Liver (tissue), 9 donors: ENCODE results near the gene DUSP23. TPM values are rescaled to one million over a fixed set of nuclear protein-coding genes. Genes with fewer than 3 reads are reported as not detected.

Experiments
- DNase-seq: peaks from one replicate; pipeline ENCODE4 v3.0.0-alpha.2; 2017; ENCODE audit warnings: low spot score
- H3K27ac ChIP-seq, 2 donors: one replicate each; pipeline ENCODE4 v1.7.0; 2013; ENCODE audit warnings: inconsistent platforms in 2 of 2, low read length in 2 of 2, control low read depth in 1 of 2, low read depth in 1 of 2, mild to moderate bottlenecking in 1 of 2
- H3K27me3 ChIP-seq, 4 donors: one replicate each; pipeline versions ENCODE4 v1.6.1 to v1.7.0; 2013; ENCODE audit warnings: low read length in 3 of 4, inconsistent platforms in 1 of 4, mild to moderate bottlenecking in 1 of 4, moderate library complexity in 1 of 4; ENCODE audit not compliant: control insufficient read depth in 4 of 4, insufficient read depth in 4 of 4
- H3K36me3 ChIP-seq, 4 donors: one replicate each; pipeline versions ENCODE4 v1.6.1 to v1.7.0; 2013; ENCODE audit warnings: low read length in 3 of 4, mild to moderate bottlenecking in 3 of 4, low read depth in 1 of 4, moderate library complexity in 1 of 4; ENCODE audit not compliant: control insufficient read depth in 4 of 4, insufficient read depth in 3 of 4
- H3K4me1 ChIP-seq, 4 donors: one replicate each; pipeline versions ENCODE4 v1.6.1 to v1.7.0; 2013; ENCODE audit warnings: low read length in 3 of 4, mild to moderate bottlenecking in 3 of 4, moderate library complexity in 1 of 4; ENCODE audit not compliant: control insufficient read depth in 4 of 4, insufficient read depth in 4 of 4
- H3K4me3 ChIP-seq, 3 donors: one replicate each; pipeline versions ENCODE4 v1.6.1 to v1.7.0; 2013; ENCODE audit warnings: low read length in 3 of 3, control low read depth in 1 of 3, low read depth in 1 of 3, mild to moderate bottlenecking in 1 of 3
- H3K9ac ChIP-seq, 2 donors: one replicate each; pipeline ENCODE4 v1.7.0; 2013; ENCODE audit warnings: low read length in 2 of 2, mild to moderate bottlenecking in 2 of 2, moderate library complexity in 2 of 2, control low read depth in 1 of 2, low read depth in 1 of 2
- H3K9me3 ChIP-seq, 4 donors: one replicate each; pipeline versions ENCODE4 v1.6.1 to v1.7.0; 2013; ENCODE audit warnings: low read length in 3 of 4; ENCODE audit not compliant: control insufficient read depth in 4 of 4
- ATF3 ChIP-seq: IDR thresholded peaks from 2 replicates; pipeline ENCODE4 v1.6.1; 2016; ENCODE audit warnings: antibody characterized with exemption
- CTCF ChIP-seq: fragments of 150-350 bp; IDR thresholded peaks from 2 replicates; pipeline ENCODE4 v1.5.1; 2017; ENCODE audit warnings: improper control_type of control experiment, low read depth, low read length; ENCODE audit not compliant: missing input control
- EGR1 ChIP-seq, 2 donors: IDR thresholded peaks; 2 replicates each; pipeline ENCODE4 v1.6.1; 2016 to 2018; ENCODE audit warnings: antibody characterized with exemption in 2 of 2, low read depth in 2 of 2
- FOXA1 ChIP-seq: IDR thresholded peaks from 2 replicates; pipeline ENCODE4 v1.6.1; 2016; ENCODE audit warnings: antibody characterized with exemption
- FOXA2 ChIP-seq: IDR thresholded peaks from 2 replicates; pipeline ENCODE4 v1.6.1; 2016; ENCODE audit warnings: antibody characterized with exemption
- GABPA ChIP-seq, 2 donors: IDR thresholded peaks in 1 of 2; conservative IDR thresholded peaks in 1 of 2; 2 replicates each; pipeline ENCODE4 v1.6.1; 2016; ENCODE audit warnings: antibody characterized with exemption in 2 of 2, mild to moderate bottlenecking in 1 of 2, moderate library complexity in 1 of 2
- HNF4A ChIP-seq, 2 donors: conservative IDR thresholded peaks; 2 replicates each; pipeline ENCODE4 v1.6.1; 2016; ENCODE audit warnings: antibody characterized with exemption in 2 of 2, mild to moderate bottlenecking in 2 of 2
- HNF4G ChIP-seq: IDR thresholded peaks from 2 replicates; pipeline ENCODE4 v1.6.1; 2016; ENCODE audit warnings: antibody characterized with exemption
- JUND ChIP-seq, 2 donors: IDR thresholded peaks; 2 replicates each; pipeline ENCODE4 v1.6.1; 2016; ENCODE audit warnings: antibody characterized with exemption in 2 of 2
- MAX ChIP-seq: IDR thresholded peaks from 2 replicates; pipeline ENCODE4 v1.6.1; 2016; ENCODE audit warnings: antibody characterized with exemption
- NR2F2 ChIP-seq: IDR thresholded peaks from 2 replicates; pipeline ENCODE4 v1.6.1; 2016; ENCODE audit warnings: antibody characterized with exemption
- RAD21 ChIP-seq, 2 donors: IDR thresholded peaks; 2 replicates each; pipeline ENCODE4 v1.6.1; 2016; ENCODE audit warnings: antibody characterized with exemption in 2 of 2, mild to moderate bottlenecking in 2 of 2
- REST ChIP-seq: IDR thresholded peaks from 2 replicates; pipeline ENCODE4 v1.6.1; 2016; ENCODE audit warnings: antibody characterized with exemption, mild to moderate bottlenecking
- RXRA ChIP-seq, 2 donors: IDR thresholded peaks; 2 replicates each; pipeline ENCODE4 v1.6.1; 2017 to 2018; ENCODE audit warnings: antibody characterized with exemption in 2 of 2, mild to moderate bottlenecking in 1 of 2
- SP1 ChIP-seq: IDR thresholded peaks from 2 replicates; pipeline ENCODE4 v1.6.1; 2018; ENCODE audit warnings: antibody characterized with exemption, mild to moderate bottlenecking
- TAF1 ChIP-seq: conservative IDR thresholded peaks from 2 replicates; pipeline ENCODE4 v1.6.1; 2016; ENCODE audit warnings: antibody characterized with exemption, mild to moderate bottlenecking
- YY1 ChIP-seq: IDR thresholded peaks from 2 replicates; pipeline ENCODE4 v1.6.1; 2016; ENCODE audit warnings: antibody characterized with exemption, mild to moderate bottlenecking
- ZBTB33 ChIP-seq: IDR thresholded peaks from 2 replicates; pipeline ENCODE4 v1.6.1; 2016; ENCODE audit warnings: antibody characterized with exemption
- WGBS: extraction: QIAGEN DNeasy Blood & Tissue Kit; methylation state at CpG from one replicate; pipeline ENCODE4 v1.1.7; 2013; 5-methylcytosine and 5-hydroxymethylcytosine counted together
- polyA plus RNA-seq, 2 donors: library from polyadenylated mRNA; stranded (reverse) in 1 of 2; unstranded in 1 of 2; fragments of 200-250 nt in 1 of 2; fragments of >200 nt in 1 of 2; fragmentation: Nextera tagmentation in 1 of 2; extraction: Ambion mirVana in 1 of 2; gene quantifications; one replicate each; pipeline versions ENCODE4 v1.2.1 to v1.2.3, GENCODE V29; 2013 to 2015
- total RNA-seq, 2 donors: library from RNA; depleted of rRNA; stranded (reverse); fragments of >200 nt; gene quantifications; one replicate each; pipeline ENCODE4 v1.2.3, GENCODE V29; 2014
- donor health status: healthy.
- donor health status: healthy.
- donor health status: healthy.
- donor health status: healthy.
- donor health status: healthy.

DUSP23 gene
- total and polyA plus RNA-seq, 4 donors, result 26.6 to 192 (median 113) TPM

GRCh38 chr1:159823406-159823805, 42.6 kb downstream of the DUSP23 start (continued):
- TF ChIP-seq CTCF, result no peak
- TF ChIP-seq RAD21 (IDR thresholded peaks at IDR 0.05), result no peak
- no peak for TF ChIP-seq ATF3

GRCh38 chr1:159825564-159825963, 44.8 kb downstream of the DUSP23 start:
- no peaks in the 10 kb centered on the region for H3K9me3 ChIP-seq
- H3K4me3 ChIP-seq, result no peak overlapping the region
- H3K36me3 ChIP-seq, result no peaks in the 10 kb centered on the region
- WGBS, result 66% methylated on average over 3 of the region's 3 CpGs
- no peaks in the 10 kb centered on the region for H3K4me1 ChIP-seq
- no peak for TF ChIP-seq ATF3
- TF ChIP-seq FOXA2, result no peak
- TF ChIP-seq HNF4A (conservative IDR thresholded peaks at IDR 0.05), result no peak
- TF ChIP-seq RXRA (IDR thresholded peaks at IDR 0.05), result no peak
- TF ChIP-seq RAD21 (IDR thresholded peaks at IDR 0.05), result no peak
- no peak for TF ChIP-seq JUND (IDR thresholded peaks at IDR 0.05)
- no peak for TF ChIP-seq YY1
- TF ChIP-seq FOXA1, result no peak
- no peak for TF ChIP-seq CTCF
- TF ChIP-seq HNF4G, result no peak
- TF ChIP-seq TAF1, result no peak
- no peak for TF ChIP-seq SP1
- no peak for TF ChIP-seq NR2F2
- no peak for TF ChIP-seq ZBTB33
- TF ChIP-seq REST, result no peak
- TF ChIP-seq GABPA (IDR thresholded peaks at IDR 0.05 in 1 of 2, conservative IDR thresholded peaks at IDR 0.05 in 1 of 2), result no peak
- no peak for TF ChIP-seq MAX
- no peak for TF ChIP-seq EGR1 (IDR thresholded peaks at IDR 0.05; ENCODE audit: low read depth in 2 of 2)
- H3K27ac ChIP-seq, result no peak overlapping the region
- H3K27me3 ChIP-seq, result no peaks in the 10 kb centered on the region
- H3K9ac ChIP-seq, result no peak overlapping the region
- DNase-seq, result no peak
